NCI-H82 treated with DMSO at 0.1 percent for 48 hours (cell line): ENCODE measurements around the gene RNF186.

Source experiments
- DNase-seq: peaks from one replicate; lab custom pipeline; 2025; ENCODE audit not compliant: unreplicated experiment; lab: John Stamatoyannopoulos, UW

The RNF186 gene

DNA sequence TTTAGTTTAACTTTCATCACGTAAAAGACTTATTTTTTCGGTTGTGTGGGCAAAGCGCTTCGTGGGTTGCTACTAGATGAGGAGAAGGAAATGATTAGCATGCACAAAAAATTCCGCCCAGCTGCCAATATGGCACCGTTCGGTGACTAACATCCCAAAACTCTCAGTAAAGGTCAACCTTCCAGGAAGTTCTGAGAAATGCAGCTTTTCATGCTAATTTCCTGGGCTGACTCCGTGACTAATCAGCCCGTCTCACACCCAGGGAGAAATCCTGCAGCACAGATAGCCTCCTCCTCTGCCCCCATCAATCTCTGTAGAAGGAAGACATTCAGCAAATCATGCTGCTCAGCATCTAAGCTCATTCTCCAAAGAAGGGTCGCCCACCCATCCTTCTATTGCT is 49.5 kb downstream of the RNF186 start:
- no peak for DNase-seq

DNA sequence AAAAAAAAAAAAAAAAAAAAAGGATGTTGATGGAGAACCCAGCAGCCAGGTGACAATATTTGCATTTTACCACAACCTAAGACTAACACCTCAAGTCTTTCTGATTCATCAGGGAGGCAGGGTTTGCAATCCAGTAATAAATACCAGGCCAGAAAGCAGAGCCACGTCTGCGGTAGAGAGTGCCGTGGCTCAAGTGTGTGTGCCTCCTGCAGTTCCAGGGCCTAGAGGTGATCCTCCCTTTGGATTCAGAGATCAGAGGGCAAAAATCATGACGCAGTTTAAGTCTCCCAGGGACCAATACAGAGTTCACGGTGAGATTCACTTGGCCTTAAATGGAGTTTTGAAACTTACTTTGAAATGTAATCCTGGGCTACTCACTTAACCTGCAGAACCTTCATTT is 50.2 kb downstream of the RNF186 start:
- no peak for DNase-seq
